Testis (tissue), 2 donors: ENCODE results near the gene MOSPD3.

Source experiments
- POLR2A ChIP-seq: fragments of 450-650 bp; IDR thresholded peaks from one replicate; pipeline ENCODE4 v1.6.1; 2017; ENCODE audit warnings: antibody characterized with exemption, mild to moderate bottlenecking, moderate library complexity
- TF ChIP-seq, protein P1 (sequence below), 3 experiments: fragments of 450-650 bp in 2 of 3; fragments of 200-600 bp in 1 of 3; sonication (generic) in 1 of 3; IDR thresholded peaks; one replicate each; pipeline ENCODE4 v1.5.1; 2016 to 2019; ENCODE audit warnings: antibody characterized with exemption in 3 of 3, mild to moderate bottlenecking in 2 of 3, moderate library complexity in 1 of 3

DNA sequence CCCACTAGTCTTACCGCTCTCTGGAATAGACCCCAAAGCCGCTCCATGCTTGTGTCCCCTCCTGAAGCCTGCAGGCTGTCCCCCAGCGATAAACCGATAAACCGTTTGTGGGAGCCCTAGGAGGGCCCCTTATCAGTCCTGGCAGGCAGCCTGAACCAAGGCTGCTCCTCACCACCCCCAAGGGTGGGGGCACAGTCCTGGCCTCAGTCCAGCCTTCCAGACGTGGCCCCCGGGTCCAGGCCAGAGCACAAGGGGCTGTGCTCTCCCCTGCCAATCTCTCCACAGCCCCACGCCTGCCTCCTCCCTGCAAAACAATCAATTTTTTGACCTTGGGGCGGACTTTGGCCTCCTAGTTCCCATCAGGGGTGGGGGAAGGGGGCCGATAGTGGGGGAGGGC lies 29.1 kb downstream of the MOSPD3 start, which contains the start of gene TFR2:
- TF ChIP-seq, protein P1, sequence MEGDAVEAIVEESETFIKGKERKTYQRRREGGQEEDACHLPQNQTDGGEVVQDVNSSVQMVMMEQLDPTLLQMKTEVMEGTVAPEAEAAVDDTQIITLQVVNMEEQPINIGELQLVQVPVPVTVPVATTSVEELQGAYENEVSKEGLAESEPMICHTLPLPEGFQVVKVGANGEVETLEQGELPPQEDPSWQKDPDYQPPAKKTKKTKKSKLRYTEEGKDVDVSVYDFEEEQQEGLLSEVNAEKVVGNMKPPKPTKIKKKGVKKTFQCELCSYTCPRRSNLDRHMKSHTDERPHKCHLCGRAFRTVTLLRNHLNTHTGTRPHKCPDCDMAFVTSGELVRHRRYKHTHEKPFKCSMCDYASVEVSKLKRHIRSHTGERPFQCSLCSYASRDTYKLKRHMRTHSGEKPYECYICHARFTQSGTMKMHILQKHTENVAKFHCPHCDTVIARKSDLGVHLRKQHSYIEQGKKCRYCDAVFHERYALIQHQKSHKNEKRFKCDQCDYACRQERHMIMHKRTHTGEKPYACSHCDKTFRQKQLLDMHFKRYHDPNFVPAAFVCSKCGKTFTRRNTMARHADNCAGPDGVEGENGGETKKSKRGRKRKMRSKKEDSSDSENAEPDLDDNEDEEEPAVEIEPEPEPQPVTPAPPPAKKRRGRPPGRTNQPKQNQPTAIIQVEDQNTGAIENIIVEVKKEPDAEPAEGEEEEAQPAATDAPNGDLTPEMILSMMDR (IDR thresholded peaks at IDR 0.05) = no peak
- TF ChIP-seq POLR2A = no peak
